ENCODE measurements around the gene PRKAA2. TPM values are rescaled to one million over a fixed set of nuclear protein-coding genes. Genes with fewer than 3 reads are reported as not detected.
A peak's percentile ranks its signal among the peaks of the same experiment; 100 is the strongest.

The PRKAA2 gene
- polyA plus RNA-seq, 1 experiment: 0.70 TPM

- ChIA-PET CTCF (no interaction called here), POLR2A (no interaction called here)
- Histone ChIP-seq H3K36me3 (ENCODE audit: control insufficient read depth, insufficient read depth, low read length) (no peaks in the 10 kb centered on the region), H3K4me3 (ENCODE audit: low read depth, low read length) (no peak overlapping the region), H3K27me3 (ENCODE audit: control insufficient read depth, insufficient read depth, low read length) (no peaks in the 10 kb centered on the region)
- TF ChIP-seq CTCF (IDR thresholded peaks at IDR 0.05; ENCODE audit: insufficient read depth, low read depth, low read length): no peak
- DNase-seq (ENCODE audit: low read depth): no peak
Measured at GRCh38 chr1:56634981-56635380, 10.1 kb upstream of the PRKAA2 start.

GRCh38 chr1:56638248-56638647 is 6.9 kb upstream of the PRKAA2 start:
- Histone ChIP-seq H3K4me3 (ENCODE audit: low read depth, low read length) (no peak overlapping the region), H3K27me3 (ENCODE audit: control insufficient read depth, insufficient read depth, low read length) (no peaks in the 10 kb centered on the region), H3K36me3 (ENCODE audit: control insufficient read depth, insufficient read depth, low read length) (no peaks in the 10 kb centered on the region)
- CTCF ChIA-PET: no interaction called here
- POLR2A ChIA-PET: no interaction called here
- no peak for TF ChIP-seq CTCF (IDR thresholded peaks at IDR 0.05; ENCODE audit: insufficient read depth, low read depth, low read length)
- no peak for DNase-seq (ENCODE audit: low read depth)

- Histone ChIP-seq H3K4me3 (ENCODE audit: low read depth, low read length) (no peak overlapping the region), H3K27me3 (ENCODE audit: control insufficient read depth, insufficient read depth, low read length) (no peaks in the 10 kb centered on the region), H3K36me3 (ENCODE audit: control insufficient read depth, insufficient read depth, low read length) (no peaks in the 10 kb centered on the region)
- no peak for TF ChIP-seq CTCF (IDR thresholded peaks at IDR 0.05; ENCODE audit: insufficient read depth, low read depth, low read length)
- DNase-seq (ENCODE audit: low read depth): no peak
- POLR2A ChIA-PET: no interaction called here
- CTCF ChIA-PET: no interaction called here
Measured at GRCh38 chr1:56639211-56639610, 5.9 kb upstream of the PRKAA2 start.

- POLR2A ChIA-PET: no interaction called here
- Histone ChIP-seq H3K36me3 (ENCODE audit: control insufficient read depth, insufficient read depth, low read length) (no peaks in the 10 kb centered on the region), H3K27me3 (ENCODE audit: control insufficient read depth, insufficient read depth, low read length) (no peaks in the 10 kb centered on the region), H3K4me3 (ENCODE audit: low read depth, low read length) (no peak overlapping the region)
- DNase-seq (ENCODE audit: low read depth): no peak
- TF ChIP-seq CTCF (IDR thresholded peaks at IDR 0.05; ENCODE audit: insufficient read depth, low read depth, low read length): no peak
- CTCF ChIA-PET: no interaction called here
Measured at GRCh38 chr1:56643661-56644060, 1.5 kb upstream of the PRKAA2 start.

- Histone ChIP-seq H3K36me3 (ENCODE audit: control insufficient read depth, insufficient read depth, low read length) (no peaks in the 10 kb centered on the region), H3K27me3 (ENCODE audit: control insufficient read depth, insufficient read depth, low read length) (no peaks in the 10 kb centered on the region), H3K4me3 (ENCODE audit: low read depth, low read length) (peak overlapping the region; percentile 84)
- no peak for TF ChIP-seq CTCF (IDR thresholded peaks at IDR 0.05; ENCODE audit: insufficient read depth, low read depth, low read length)
- ChIA-PET POLR2A (no interaction called here), CTCF (interaction anchor here (0.6 kb wide), 1 partner anchor 561 kb away, joined by 4 read pairs; no protein-coding TSS in a partner anchor)
- DNase-seq (ENCODE audit: low read depth): no peak
Measured at GRCh38 chr1:56644064-56644918, 823 bp upstream of the PRKAA2 start.
